NOMO-1 treated with DMSO at 0.1 percent for 48 hours (cell line): ENCODE results near the gene MIXL1.
"Not testable (repeated sequence)": the region's sequence is repeated elsewhere in the genome, so short reads cannot be mapped to it uniquely, and the experiment has no call there.

Experiments
- DNase-seq: peaks from one replicate; lab custom pipeline; 2025; ENCODE audit not compliant: unreplicated experiment; lab: John Stamatoyannopoulos, UW

Gene MIXL1

GRCh38 chr1:226223157-226223785 is at the start of gene MIXL1:
Gene MIXL1 (plus strand): TSS chr1:226223664. CDS start chr1:226223682, 18 bp downstream.
- DNase-seq, result no peak

GRCh38 chr1:226176870-226177269 is 46.6 kb upstream of the MIXL1 start:
- DNase-seq, result no peak

- peak; percentile 86 for DNase-seq
Measured at GRCh38 chr1:226181996-226182714, 41.3 kb upstream of the MIXL1 start.

GRCh38 chr1:226185141-226186036 is 38.1 kb upstream of the MIXL1 start:
- DNase-seq, result no peak

- peak; percentile 84 for DNase-seq
Measured at GRCh38 chr1:226186124-226187018, 37.1 kb upstream of the MIXL1 start, which contains the start of gene ACBD3. Gene ACBD3 (minus strand): TSS chr1:226186741. CDS start chr1:226186675, 66 bp downstream.

- DNase-seq, result no peak
Measured at GRCh38 chr1:226187019-226187322, 36.5 kb upstream of the MIXL1 start.

GRCh38 chr1:226187380-226187779 is 36.1 kb upstream of the MIXL1 start:
- DNase-seq, result no peak

GRCh38 chr1:226195144-226195543 is 28.3 kb upstream of the MIXL1 start:
- no peak for DNase-seq

- DNase-seq, result no peak
Measured at GRCh38 chr1:226199971-226200370, 23.5 kb upstream of the MIXL1 start.

GRCh38 chr1:226201029-226201593 is 22.4 kb upstream of the MIXL1 start:
- no peak for DNase-seq

- no peak for DNase-seq
Measured at GRCh38 chr1:226202246-226202645, 21.2 kb upstream of the MIXL1 start.

- DNase-seq, result not testable (repeated sequence)
Measured at GRCh38 chr1:226202666-226203065, 20.8 kb upstream of the MIXL1 start.

GRCh38 chr1:226203240-226203639 is 20.2 kb upstream of the MIXL1 start:
- no peak for DNase-seq

GRCh38 chr1:226203655-226204054 is 19.8 kb upstream of the MIXL1 start:
- no peak for DNase-seq

- DNase-seq, result no peak
Measured at GRCh38 chr1:226204198-226204597, 19.3 kb upstream of the MIXL1 start.

- DNase-seq, result no peak
Measured at GRCh38 chr1:226207048-226207447, 16.4 kb upstream of the MIXL1 start.

- no peak for DNase-seq
Measured at GRCh38 chr1:226209307-226210059, 14.0 kb upstream of the MIXL1 start.

GRCh38 chr1:226210571-226211176 is 12.8 kb upstream of the MIXL1 start:
- DNase-seq, result no peak

- DNase-seq, result no peak
Measured at GRCh38 chr1:226211181-226211821, 12.2 kb upstream of the MIXL1 start.
